ENCODE measurements around the gene MVB12B.

GRCh38 chr9:126295936-126296600 is 30.6 kb upstream of the MVB12B start:
- TF ChIP-seq, protein P1, sequence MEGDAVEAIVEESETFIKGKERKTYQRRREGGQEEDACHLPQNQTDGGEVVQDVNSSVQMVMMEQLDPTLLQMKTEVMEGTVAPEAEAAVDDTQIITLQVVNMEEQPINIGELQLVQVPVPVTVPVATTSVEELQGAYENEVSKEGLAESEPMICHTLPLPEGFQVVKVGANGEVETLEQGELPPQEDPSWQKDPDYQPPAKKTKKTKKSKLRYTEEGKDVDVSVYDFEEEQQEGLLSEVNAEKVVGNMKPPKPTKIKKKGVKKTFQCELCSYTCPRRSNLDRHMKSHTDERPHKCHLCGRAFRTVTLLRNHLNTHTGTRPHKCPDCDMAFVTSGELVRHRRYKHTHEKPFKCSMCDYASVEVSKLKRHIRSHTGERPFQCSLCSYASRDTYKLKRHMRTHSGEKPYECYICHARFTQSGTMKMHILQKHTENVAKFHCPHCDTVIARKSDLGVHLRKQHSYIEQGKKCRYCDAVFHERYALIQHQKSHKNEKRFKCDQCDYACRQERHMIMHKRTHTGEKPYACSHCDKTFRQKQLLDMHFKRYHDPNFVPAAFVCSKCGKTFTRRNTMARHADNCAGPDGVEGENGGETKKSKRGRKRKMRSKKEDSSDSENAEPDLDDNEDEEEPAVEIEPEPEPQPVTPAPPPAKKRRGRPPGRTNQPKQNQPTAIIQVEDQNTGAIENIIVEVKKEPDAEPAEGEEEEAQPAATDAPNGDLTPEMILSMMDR (IDR thresholded peaks at IDR 0.05; ENCODE audit: insufficient read depth, low read length): no peak
- TF ChIP-seq POLR2AphosphoS5 (IDR thresholded peaks at IDR 0.05; ENCODE audit: low read depth) (no peak), GABPA (IDR thresholded peaks at IDR 0.05; ENCODE audit: low read depth) (no peak)
- TF ChIP-seq, protein P2, sequence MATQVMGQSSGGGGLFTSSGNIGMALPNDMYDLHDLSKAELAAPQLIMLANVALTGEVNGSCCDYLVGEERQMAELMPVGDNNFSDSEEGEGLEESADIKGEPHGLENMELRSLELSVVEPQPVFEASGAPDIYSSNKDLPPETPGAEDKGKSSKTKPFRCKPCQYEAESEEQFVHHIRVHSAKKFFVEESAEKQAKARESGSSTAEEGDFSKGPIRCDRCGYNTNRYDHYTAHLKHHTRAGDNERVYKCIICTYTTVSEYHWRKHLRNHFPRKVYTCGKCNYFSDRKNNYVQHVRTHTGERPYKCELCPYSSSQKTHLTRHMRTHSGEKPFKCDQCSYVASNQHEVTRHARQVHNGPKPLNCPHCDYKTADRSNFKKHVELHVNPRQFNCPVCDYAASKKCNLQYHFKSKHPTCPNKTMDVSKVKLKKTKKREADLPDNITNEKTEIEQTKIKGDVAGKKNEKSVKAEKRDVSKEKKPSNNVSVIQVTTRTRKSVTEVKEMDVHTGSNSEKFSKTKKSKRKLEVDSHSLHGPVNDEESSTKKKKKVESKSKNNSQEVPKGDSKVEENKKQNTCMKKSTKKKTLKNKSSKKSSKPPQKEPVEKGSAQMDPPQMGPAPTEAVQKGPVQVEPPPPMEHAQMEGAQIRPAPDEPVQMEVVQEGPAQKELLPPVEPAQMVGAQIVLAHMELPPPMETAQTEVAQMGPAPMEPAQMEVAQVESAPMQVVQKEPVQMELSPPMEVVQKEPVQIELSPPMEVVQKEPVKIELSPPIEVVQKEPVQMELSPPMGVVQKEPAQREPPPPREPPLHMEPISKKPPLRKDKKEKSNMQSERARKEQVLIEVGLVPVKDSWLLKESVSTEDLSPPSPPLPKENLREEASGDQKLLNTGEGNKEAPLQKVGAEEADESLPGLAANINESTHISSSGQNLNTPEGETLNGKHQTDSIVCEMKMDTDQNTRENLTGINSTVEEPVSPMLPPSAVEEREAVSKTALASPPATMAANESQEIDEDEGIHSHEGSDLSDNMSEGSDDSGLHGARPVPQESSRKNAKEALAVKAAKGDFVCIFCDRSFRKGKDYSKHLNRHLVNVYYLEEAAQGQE (IDR thresholded peaks at IDR 0.05; ENCODE audit: insufficient replicate concordance, low read depth): no peak
